H9 (cell line): Measurements from ENCODE around the gene SCAF4. TPM values are rescaled to one million over a fixed set of nuclear protein-coding genes. Genes with fewer than 3 reads are reported as not detected.

Experiments used
- DNase-seq: peaks from one replicate; pipeline ENCODE4 v3.0.0-alpha.2; 2017
- H2AFZ ChIP-seq: one replicate; pipeline ENCODE4 v1.6.1; 2013; ENCODE audit warnings: mild to moderate bottlenecking, low read length, control low read depth, moderate library complexity
- H2AK5ac ChIP-seq: 2 replicates; pipeline ENCODE4 v1.6.1; 2013; ENCODE audit warnings: low read length, control low read depth, mixed read lengths; ENCODE audit not compliant: insufficient read length
- H2BK120ac ChIP-seq: one replicate; pipeline ENCODE4 v1.6.1; 2013; ENCODE audit warnings: low read depth, mild to moderate bottlenecking, low read length, control low read depth, inconsistent platforms; ENCODE audit not compliant: poor library complexity, severe bottlenecking
- H2BK12ac ChIP-seq: 2 replicates; pipeline ENCODE4 v1.6.1; 2013; ENCODE audit warnings: low read length, control low read depth, mixed read lengths, low read depth; ENCODE audit not compliant: insufficient read length
- H2BK15ac ChIP-seq: 2 replicates; pipeline ENCODE4 v1.6.1; 2013; ENCODE audit warnings: low read depth, low read length, control low read depth
- H2BK20ac ChIP-seq: one replicate; pipeline ENCODE4 v1.6.1; 2013; ENCODE audit warnings: low read depth, mild to moderate bottlenecking, low read length, control low read depth, inconsistent platforms; ENCODE audit not compliant: poor library complexity, severe bottlenecking
- H2BK5ac ChIP-seq: 2 replicates; pipeline ENCODE4 v1.6.1; 2013; ENCODE audit warnings: low read length, control low read depth, mixed read lengths; ENCODE audit not compliant: insufficient read length
- H3K14ac ChIP-seq: 2 replicates; pipeline ENCODE4 v1.6.1; 2013; ENCODE audit warnings: low read length, control low read depth; ENCODE audit not compliant: insufficient read depth
- H3K18ac ChIP-seq: 2 replicates; pipeline ENCODE4 v1.6.1; 2013; ENCODE audit warnings: low read depth, mild to moderate bottlenecking, mixed read lengths, low read length, control low read depth; ENCODE audit not compliant: insufficient read length
- H3K23ac ChIP-seq: 2 replicates; pipeline ENCODE4 v1.6.1; 2013; ENCODE audit warnings: low read length, control low read depth, mixed read lengths, low read depth; ENCODE audit not compliant: insufficient read length
- H3K23me2 ChIP-seq: 2 replicates; pipeline ENCODE4 v1.6.1; 2013; ENCODE audit warnings: low read depth, mild to moderate bottlenecking, mixed read lengths, low read length, control low read depth; ENCODE audit not compliant: insufficient read length, poor library complexity, severe bottlenecking
- H3K27ac ChIP-seq: 2 replicates; pipeline ENCODE4 v1.5.1; 2013; ENCODE audit warnings: low read length, control low read depth, mixed read lengths, low read depth; ENCODE audit not compliant: insufficient read length
- H3K27me3 ChIP-seq: 2 replicates; pipeline ENCODE4 v1.6.1; 2013; ENCODE audit warnings: low read length, control low read depth, inconsistent platforms; ENCODE audit not compliant: insufficient read depth
- H3K4ac ChIP-seq: 2 replicates; pipeline ENCODE4 v1.6.1; 2013; ENCODE audit warnings: low read depth, mild to moderate bottlenecking, control low read depth, inconsistent platforms, low read length, moderate library complexity
- H3K4me1 ChIP-seq: 2 replicates; pipeline ENCODE4 v1.6.1; 2013; ENCODE audit warnings: low read length, control low read depth, inconsistent platforms; ENCODE audit not compliant: insufficient read depth
- H3K4me2 ChIP-seq: 2 replicates; pipeline ENCODE4 v1.6.1; 2013; ENCODE audit warnings: low read length, control low read depth, mixed read lengths; ENCODE audit not compliant: insufficient read length, insufficient read depth
- H3K56ac ChIP-seq: 2 replicates; pipeline ENCODE4 v1.6.1; 2013; ENCODE audit warnings: low read depth, mild to moderate bottlenecking, mixed read lengths, low read length, control low read depth; ENCODE audit not compliant: insufficient read length
- H3K79me1 ChIP-seq: 2 replicates; pipeline ENCODE4 v1.6.1; 2013; ENCODE audit warnings: low read depth, mild to moderate bottlenecking, moderate library complexity, low read length, control low read depth, inconsistent platforms; ENCODE audit not compliant: insufficient read depth, poor library complexity, severe bottlenecking
- H3K79me2 ChIP-seq: 2 replicates; pipeline ENCODE4 v1.6.1; 2013; ENCODE audit warnings: low read length, control low read depth, inconsistent platforms; ENCODE audit not compliant: insufficient read depth
- H3K9ac ChIP-seq: 2 replicates; pipeline ENCODE4 v1.6.1; 2013; ENCODE audit warnings: low read length, control low read depth, mixed read lengths; ENCODE audit not compliant: insufficient read length; ENCODE audit errors: extremely low read depth
- H3K9me3 ChIP-seq: one replicate; pipeline ENCODE4 v1.6.1; 2013; ENCODE audit warnings: low read depth, low read length, inconsistent platforms; ENCODE audit not compliant: control insufficient read depth
- H3T11ph ChIP-seq: one replicate; pipeline ENCODE4 v1.6.1; 2013; ENCODE audit warnings: mild to moderate bottlenecking, low read length, control low read depth, inconsistent platforms
- H4K20me1 ChIP-seq: one replicate; pipeline ENCODE4 v1.6.1; 2013; ENCODE audit not compliant: control insufficient read depth, insufficient read length, insufficient read depth
- H4K5ac ChIP-seq: 2 replicates; pipeline ENCODE4 v1.6.1; 2013; ENCODE audit warnings: low read depth, mild to moderate bottlenecking, mixed read lengths, low read length, control low read depth; ENCODE audit not compliant: insufficient read length
- H4K8ac ChIP-seq: replicated peaks from 2 replicates; pipeline ENCODE4 v1.6.1; 2013; ENCODE audit warnings: low read length, control low read depth, mixed read lengths, low read depth; ENCODE audit not compliant: insufficient read length
- H4K91ac ChIP-seq: 2 replicates; pipeline ENCODE4 v1.6.1; 2013; ENCODE audit warnings: low read depth, mild to moderate bottlenecking, moderate library complexity, mixed read lengths, low read length, control low read depth; ENCODE audit not compliant: insufficient read length
- H3K27ac Mint-ChIP-seq, 3 experiments: 2 replicates in 2 of 3; 3 replicates in 1 of 3; pipeline ENCODE4 v1.8.0; 2020 to 2021; ENCODE audit warnings: mixed read lengths in 3 of 3, mild to moderate bottlenecking in 1 of 3, moderate library complexity in 1 of 3
- H3K27me3 Mint-ChIP-seq: 2 replicates; pipeline ENCODE4 v1.8.0; 2021; ENCODE audit warnings: low read depth, mild to moderate bottlenecking, moderate library complexity, mixed read lengths
- H3K36me3 Mint-ChIP-seq, 3 experiments: 2 replicates in 2 of 3; 3 replicates in 1 of 3; pipeline ENCODE4 v1.8.0; 2020 to 2021; ENCODE audit warnings: low read depth in 3 of 3, mixed read lengths in 3 of 3; ENCODE audit not compliant: insufficient read depth in 1 of 3
- H3K4me1 Mint-ChIP-seq, 2 experiments: 2 replicates each; pipeline ENCODE4 v1.8.0; 2020; ENCODE audit warnings: mixed read lengths in 2 of 2
- H3K4me3 Mint-ChIP-seq, 2 experiments: 2 replicates in 1 of 2; 3 replicates in 1 of 2; pipeline ENCODE4 v1.8.0; 2020 to 2021; ENCODE audit warnings: mild to moderate bottlenecking in 2 of 2, mixed read lengths in 2 of 2, moderate library complexity in 1 of 2
- H3K9me3 Mint-ChIP-seq, 2 experiments: 2 replicates in 1 of 2; 3 replicates in 1 of 2; pipeline ENCODE4 v1.8.0; 2020; ENCODE audit warnings: mild to moderate bottlenecking in 2 of 2, mixed read lengths in 2 of 2, moderate library complexity in 1 of 2
- CTCF ChIP-seq: fragments of 200-600 bp; sonication (generic); conservative IDR thresholded peaks from 3 replicates; pipeline ENCODE4 v1.8.0; 2021; ENCODE audit warnings: antibody characterized with exemption, mild to moderate bottlenecking
- WGBS: extraction: QIAGEN DNeasy Blood & Tissue Kit; methylation state at CpG from one replicate; pipeline ENCODE4 v1.1.7; 2013; ENCODE audit warnings: missing lambda C conversion rate, low lambda C conversion rate, mixed read lengths; ENCODE audit not compliant: insufficient read length; ENCODE audit errors: extremely low coverage; 5-methylcytosine and 5-hydroxymethylcytosine counted together
- total RNA-seq: library from RNA; stranded (reverse); gene quantifications from 2 replicates; pipeline ENCODE4 v1.2.1, GENCODE V29; 2021

SCAF4 gene
- total RNA-seq, 1 experiment from 2014 or later: 76.8 TPM

DNA sequence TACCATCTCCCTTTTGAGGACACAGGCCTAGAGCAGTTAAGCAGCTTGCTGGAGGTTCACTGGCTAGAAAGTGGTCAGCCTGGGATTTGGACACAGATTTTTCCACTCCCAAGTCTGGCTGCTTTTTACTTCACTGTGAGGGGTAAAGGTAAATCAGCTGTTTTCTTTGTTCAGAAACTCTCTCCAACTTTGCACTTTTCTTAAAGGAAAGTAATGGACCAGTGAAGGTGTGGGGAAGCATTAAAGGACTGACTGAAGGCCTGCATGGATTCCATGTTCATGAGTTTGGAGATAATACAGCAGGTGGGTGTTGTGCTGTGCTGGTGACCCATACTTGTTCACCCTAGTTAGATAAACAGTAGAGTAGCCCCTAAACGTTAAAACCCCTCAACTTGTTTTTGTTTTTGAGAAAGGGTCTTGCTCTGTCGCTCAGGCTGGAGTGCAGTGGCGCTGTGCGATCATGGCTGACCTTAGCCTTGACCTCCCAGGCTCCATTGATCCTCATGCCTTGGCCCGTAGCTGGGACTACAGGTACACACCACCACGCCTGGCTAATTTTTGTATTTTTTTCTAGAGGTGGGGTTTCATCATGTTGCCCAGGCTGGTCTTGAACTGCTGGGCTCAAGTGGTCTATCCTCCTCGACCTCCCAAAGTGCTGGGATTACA lies 68.2 kb downstream of the SCAF4 start:
- H3K9ac ChIP-seq: no peak overlapping the region
- no peak overlapping the region for H2AK5ac ChIP-seq
- H3K27ac Mint-ChIP-seq: peak overlapping the region in 1 of 3 experiments; percentile 29; a peak in 1 of 7 replicates
- H3K4ac ChIP-seq: no peak overlapping the region
- H2BK20ac ChIP-seq: no peak overlapping the region
- no peaks in the 10 kb centered on the region for H3K9me3 Mint-ChIP-seq
- H3K79me1 ChIP-seq: peaks cover 4% of the 10 kb centered on the region
- H3K56ac ChIP-seq: no peak overlapping the region
- H4K91ac ChIP-seq: no peak overlapping the region
- H3K36me3 Mint-ChIP-seq: peaks cover 37 to 56% (median 52%) of the 10 kb centered on the region in 3 experiments
- H3K79me2 ChIP-seq: peaks cover 16% of the 10 kb centered on the region; the same call in 1 of the 2 replicates
- no peak overlapping the region for H2BK12ac ChIP-seq
- no peaks in the 10 kb centered on the region for H3K4me1 ChIP-seq
- H3K23me2 ChIP-seq: peaks cover 4% of the 10 kb centered on the region
- no peak overlapping the region for H3K18ac ChIP-seq
- TF ChIP-seq CTCF: no peak
- no peak for DNase-seq
- H3T11ph ChIP-seq: no peak overlapping the region
- H4K20me1 ChIP-seq: no peaks in the 10 kb centered on the region
- no peak overlapping the region for H3K4me3 Mint-ChIP-seq
- H3K4me2 ChIP-seq: no peak overlapping the region
- H4K8ac ChIP-seq: no peak overlapping the region
- peaks cover 37 to 50% of the 10 kb centered on the region in 2 experiments for H3K4me1 Mint-ChIP-seq
- no peak overlapping the region for H4K5ac ChIP-seq
- no peak overlapping the region for H3K27ac ChIP-seq
- no CpG with 5 or more reads among the region's 7 CpGs for whole genome bisulfite sequencing
- no peaks in the 10 kb centered on the region for H3K9me3 ChIP-seq
- no peak overlapping the region for H2BK120ac ChIP-seq
- no peak overlapping the region for H2AFZ ChIP-seq
- no peak overlapping the region for H3K14ac ChIP-seq
- H2BK5ac ChIP-seq: no peak overlapping the region
- no peak overlapping the region for H3K23ac ChIP-seq
- no peak overlapping the region for H2BK15ac ChIP-seq
- H3K27me3 Mint-ChIP-seq: no peaks in the 10 kb centered on the region
- no peaks in the 10 kb centered on the region for H3K27me3 ChIP-seq
